Fibroblast of skin of abdomen (primary cell): Measurements from ENCODE around the gene NEK8.
"Not testable (repeated sequence)": the region's sequence is repeated elsewhere in the genome, so short reads cannot be mapped to it uniquely, and the experiment has no call there.

ENCODE experiments used
- DNase-seq: peaks from one replicate; pipeline ENCODE4 v3.0.0-alpha.2; 2013

NEK8 gene

DNA sequence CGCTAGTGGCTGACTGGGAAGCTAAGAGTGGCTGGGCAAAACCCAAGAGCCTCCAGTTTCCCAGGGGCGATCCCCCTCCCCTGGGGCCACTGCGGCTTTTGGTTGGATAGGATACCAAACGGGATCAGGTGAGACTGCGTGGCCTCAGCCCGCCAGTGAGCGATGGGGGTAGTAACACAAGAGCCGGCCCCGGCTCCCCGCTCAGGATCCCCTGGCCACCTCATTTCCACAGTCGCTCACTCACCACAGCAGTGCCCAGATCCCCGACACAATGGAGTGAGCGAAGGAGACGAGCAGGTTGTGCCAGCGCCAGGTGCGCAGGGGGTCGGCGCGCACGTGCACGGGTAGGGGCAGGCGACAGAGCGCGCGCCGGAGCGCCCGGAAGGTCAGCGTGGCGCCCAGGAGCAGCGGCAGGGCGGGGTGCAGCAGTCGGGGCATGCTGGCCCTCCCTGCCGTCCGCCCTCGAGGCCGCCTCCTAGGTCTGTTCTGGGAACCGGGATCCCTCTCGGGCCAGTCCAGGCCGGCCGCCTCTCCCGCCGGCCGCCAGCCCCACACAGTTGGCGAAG, 2.8 kb upstream of the NEK8 start:
- no peak for DNase-seq

DNA sequence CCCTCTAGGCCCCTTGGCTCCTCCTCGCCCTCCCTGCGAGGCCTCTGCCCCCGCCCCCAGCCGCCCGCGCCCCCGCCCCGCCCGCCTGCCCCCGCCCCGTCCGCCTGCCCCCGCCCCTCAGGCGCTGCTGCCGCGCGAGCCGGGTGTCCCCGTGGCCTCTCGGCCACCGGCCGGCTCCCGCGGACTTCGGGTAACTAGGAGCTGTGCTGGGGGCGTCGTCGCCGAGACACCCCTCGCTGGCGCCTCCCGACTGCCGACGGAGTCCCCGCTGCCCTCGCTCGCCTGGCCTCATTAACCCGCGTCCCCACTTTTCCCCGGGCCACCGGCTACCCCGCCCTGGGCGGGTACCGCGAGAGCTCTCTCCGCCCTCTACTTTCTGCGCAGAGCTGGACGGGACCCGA, 2.4 kb upstream of the NEK8 start, which contains the start of gene TLCD1:
TSS of gene TLCD1 (minus strand) at position 8 of the 401 bp plus-strand sequence. CDS start 136 bp downstream, outside the sequence.
- peak; percentile 64 for DNase-seq

DNA sequence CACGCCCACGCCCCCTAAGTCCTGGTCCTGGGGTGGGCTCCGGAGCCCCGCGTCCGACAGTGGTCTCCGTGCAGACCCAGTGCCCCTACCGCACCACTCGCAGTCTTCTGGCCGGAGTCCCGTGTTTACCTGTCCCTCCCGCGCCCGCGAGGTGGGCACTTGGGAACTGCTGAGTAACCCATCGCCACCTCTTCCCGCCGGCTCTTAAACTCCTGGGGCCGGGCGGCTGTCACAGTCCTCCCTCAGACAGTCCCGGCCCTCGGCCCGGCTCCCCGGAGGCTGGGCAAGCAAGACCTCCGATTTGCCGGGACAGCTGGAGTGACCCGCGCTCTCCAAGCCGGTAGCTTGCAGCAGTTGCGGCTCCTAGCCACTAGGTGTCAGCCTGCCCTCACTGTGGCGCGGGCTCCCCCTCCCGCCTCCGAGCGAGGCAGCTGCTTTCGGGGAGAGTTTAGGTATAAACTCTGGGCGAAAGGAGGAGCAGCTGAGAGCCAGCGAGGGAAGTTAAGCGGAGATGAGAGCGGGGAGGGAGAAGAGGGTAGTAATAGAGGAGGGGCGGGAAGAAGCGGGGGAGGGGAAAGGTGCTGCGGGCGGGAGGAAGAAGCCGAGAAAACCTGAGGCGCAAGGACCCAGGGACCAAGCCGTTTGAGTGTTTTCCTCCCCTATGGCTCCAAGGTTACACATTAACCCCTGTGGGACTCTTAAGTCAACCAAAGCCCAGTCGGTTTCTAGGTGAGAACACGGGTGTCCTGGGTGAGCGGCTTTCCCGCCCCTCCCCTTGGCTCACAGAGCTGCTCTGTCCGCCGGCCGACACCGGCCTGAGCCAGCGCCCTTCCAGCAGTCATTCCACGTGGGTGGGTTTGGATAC, 1.7 kb upstream of the NEK8 start:
- DNase-seq, result peak; percentile 93

DNA sequence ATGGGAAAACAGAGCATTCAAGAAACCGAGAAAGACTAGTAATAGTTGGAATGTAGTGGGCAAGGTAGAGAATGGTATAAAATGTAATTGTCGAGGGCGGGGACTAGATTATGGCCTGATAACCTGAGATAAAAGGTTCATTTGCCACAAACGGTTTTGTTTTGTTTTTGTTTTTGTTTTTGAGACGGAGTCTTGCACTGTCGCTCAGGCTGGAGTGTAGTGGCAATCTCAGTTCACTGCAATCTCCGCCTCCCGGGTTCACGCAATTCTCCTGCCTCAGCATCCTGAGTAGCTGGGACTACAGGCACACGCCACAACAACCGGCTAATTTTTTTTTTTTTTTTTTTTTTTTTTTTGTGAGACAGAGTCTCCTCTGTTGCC, 1.4 kb downstream of the NEK8 start:
- no peak for DNase-seq

DNA sequence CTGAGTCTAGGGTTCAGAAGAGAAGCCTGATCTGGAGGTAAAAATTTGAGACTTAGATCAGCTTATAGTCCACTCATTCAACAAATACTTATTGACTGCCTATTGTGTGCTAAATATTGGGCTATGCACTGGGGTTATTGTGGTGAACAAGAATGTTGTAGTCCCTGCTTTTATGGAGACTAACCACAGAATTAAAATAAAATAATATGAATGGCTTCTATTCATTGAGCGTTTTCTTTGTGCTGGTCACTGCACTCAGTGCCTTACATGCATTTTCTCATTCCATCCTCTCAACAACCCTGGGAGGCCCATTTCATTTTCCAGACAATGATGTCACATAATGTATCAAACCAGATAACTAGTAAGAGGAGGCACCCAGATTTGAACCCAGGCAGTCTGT, 4.8 kb downstream of the NEK8 start:
- DNase-seq, result no peak

DNA sequence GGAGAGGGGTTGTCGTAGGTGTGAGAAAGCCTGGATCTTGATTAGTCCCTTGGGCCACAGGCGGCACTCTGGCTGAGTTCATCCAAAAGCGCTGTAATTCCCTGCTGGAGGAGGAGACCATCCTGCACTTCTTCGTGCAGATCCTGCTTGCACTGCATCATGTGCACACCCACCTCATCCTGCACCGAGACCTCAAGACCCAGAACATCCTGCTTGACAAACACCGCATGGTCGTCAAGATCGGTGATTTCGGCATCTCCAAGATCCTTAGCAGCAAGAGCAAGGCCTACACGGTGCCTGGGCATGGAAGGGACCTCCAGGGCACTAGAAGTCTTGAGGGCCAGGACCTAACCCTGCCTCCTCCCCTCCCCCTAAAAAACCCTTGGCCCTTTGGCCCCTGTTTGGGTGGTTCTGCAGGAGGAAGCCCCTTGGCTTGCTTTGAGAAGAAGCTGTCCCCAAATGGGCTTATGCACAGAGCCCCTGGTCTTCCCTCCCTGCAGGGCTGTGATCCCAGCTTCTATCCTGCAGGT, 6.2 kb downstream of the NEK8 start:
- no peak for DNase-seq

DNA sequence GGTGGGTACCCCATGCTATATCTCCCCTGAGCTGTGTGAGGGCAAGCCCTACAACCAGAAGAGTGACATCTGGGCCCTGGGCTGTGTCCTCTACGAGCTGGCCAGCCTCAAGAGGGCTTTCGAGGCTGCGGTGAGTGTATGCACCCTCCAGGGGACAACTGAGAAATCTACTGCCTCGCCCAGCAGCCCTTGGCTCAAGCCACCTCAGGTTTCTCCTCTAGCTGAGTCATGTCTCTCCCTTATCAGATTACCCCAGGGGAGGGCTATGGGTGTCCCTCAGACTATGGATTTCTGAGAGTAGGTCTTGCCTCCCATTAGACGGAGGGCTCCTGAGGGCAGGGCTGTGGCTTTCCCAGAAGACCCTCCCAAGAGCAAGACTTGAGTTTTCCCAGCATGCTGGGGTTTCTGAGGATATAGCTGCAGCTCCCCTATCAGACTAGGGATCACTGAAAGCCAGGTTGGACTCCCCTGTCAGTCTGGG, 6.7 kb downstream of the NEK8 start:
- DNase-seq, result no peak

DNA sequence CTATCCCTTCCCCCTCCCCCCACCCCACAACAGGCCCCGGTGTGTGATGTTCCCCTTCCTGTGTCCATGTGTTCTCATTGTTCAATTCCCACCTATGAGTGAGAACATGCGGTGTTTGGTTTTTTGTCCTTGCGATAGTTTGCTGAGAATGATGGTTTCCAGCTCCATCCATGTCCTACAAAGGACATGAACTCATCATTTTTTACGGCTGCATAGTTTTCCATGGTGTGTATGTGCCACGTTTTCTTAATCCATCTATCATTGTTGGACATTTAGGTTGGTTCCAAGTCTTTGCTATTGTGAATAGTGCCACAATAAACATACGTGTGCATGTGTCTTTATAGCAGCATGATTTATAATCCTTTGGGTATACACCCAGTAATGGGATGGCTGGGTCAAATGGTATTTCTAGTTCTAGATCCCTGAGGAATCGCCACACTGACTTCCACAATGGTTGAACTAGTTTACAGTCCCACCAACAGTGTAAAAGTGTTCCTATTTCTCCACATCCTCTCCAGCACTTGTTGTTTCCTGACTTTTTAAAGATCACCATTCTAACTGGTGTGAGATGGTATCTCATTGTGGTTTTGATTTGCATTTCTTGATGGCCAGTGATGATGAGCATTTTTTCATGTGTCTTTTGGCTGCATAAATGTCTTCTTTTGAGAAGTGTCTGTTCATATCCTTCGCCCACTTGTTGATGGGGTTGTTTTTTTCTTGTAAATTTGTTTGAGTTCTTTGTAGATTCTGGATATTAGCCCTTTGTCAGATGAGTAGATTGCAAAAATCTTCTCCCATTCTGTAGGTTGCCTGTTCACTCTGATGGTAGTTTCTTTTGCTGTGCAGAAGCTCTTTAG, 7.6 kb downstream of the NEK8 start:
- not testable (repeated sequence) for DNase-seq

GRCh38 chr17:28737316-28737715, 8.7 kb downstream of the NEK8 start:
- DNase-seq, result no peak

DNA sequence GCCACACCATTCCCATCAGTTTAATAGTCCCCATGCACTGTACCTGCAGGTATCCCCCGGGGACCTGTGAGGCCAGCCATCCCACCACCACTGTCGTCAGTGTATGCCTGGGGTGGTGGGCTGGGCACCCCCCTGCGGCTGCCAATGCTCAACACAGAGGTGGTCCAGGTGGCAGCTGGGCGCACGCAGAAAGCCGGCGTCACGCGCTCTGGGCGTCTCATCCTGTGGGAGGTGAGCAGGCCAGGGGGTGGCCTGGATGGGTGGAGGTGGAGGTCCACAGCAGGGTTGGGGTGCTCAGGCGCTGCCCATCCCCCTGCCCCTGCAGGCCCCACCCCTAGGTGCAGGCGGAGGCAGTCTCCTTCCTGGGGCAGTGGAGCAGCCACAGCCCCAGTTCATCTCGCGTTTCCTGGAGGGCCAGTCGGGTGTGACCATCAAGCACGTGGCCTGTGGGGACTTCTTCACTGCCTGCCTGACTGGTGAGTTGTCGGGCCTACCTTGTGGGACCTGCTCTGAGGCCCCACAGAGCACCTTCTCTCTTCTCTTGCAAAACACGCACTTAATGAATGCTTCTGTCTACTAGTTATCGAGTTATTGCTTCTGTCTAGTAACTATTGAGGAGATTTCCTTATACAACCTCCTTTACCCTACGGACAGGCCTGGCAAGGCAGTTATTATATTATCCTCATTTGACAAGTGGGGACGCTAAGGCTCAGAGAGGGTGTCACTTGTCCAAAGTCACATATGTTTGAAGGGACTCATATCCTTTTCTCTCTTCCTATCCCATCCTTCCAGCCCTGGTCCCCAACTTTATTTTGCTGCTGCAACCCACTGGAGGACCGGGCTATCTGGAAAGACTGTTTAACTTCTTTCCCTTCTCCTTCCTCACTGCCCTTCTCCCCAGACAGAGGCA, 9.4 kb downstream of the NEK8 start:
- DNase-seq, result no peak

GRCh38 chr17:28738680-28739384, 10.2 kb downstream of the NEK8 start:
- DNase-seq, result no peak

DNA sequence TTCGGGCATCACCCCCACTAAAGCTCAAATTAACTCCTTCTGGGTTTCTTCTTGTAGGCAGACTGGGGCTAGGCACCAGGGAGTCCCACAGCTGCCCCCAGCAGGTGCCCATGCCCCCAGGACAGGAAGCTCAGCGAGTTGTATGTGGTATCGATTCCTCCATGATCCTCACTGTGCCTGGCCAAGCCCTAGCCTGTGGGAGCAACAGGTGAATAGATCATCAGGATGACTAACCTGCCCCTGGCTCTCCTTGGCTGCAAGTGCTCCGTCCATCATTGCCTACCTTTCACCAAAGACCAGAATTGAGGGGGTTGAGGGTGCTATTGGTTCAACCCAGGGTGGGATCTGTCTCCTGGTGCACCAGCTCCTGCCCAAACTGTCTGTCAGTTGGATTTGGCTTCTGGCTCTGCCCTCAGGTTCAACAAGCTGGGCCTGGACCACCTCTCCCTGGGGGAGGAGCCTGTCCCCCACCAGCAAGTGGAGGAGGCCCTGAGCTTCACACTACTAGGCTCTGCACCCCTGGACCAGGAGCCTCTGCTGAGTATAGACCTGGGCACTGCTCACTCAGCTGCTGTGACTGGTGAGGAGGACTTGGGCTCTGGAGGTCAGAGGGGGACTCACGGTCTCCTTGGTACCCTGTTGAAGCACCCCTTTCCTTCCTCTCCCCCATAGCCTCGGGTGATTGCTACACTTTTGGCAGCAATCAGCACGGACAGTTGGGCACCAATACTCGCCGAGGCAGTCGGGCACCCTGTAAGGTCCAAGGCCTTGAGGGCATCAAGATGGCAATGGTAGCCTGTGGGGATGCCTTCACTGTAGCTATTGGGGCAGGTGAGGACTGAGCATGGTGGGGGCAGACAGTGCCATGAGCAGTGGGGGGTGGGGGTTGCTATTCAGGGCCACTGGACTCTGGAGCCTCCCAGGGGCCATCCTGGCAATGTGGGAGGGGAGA, 12.1 kb downstream of the NEK8 start:
- no peak for DNase-seq

DNA sequence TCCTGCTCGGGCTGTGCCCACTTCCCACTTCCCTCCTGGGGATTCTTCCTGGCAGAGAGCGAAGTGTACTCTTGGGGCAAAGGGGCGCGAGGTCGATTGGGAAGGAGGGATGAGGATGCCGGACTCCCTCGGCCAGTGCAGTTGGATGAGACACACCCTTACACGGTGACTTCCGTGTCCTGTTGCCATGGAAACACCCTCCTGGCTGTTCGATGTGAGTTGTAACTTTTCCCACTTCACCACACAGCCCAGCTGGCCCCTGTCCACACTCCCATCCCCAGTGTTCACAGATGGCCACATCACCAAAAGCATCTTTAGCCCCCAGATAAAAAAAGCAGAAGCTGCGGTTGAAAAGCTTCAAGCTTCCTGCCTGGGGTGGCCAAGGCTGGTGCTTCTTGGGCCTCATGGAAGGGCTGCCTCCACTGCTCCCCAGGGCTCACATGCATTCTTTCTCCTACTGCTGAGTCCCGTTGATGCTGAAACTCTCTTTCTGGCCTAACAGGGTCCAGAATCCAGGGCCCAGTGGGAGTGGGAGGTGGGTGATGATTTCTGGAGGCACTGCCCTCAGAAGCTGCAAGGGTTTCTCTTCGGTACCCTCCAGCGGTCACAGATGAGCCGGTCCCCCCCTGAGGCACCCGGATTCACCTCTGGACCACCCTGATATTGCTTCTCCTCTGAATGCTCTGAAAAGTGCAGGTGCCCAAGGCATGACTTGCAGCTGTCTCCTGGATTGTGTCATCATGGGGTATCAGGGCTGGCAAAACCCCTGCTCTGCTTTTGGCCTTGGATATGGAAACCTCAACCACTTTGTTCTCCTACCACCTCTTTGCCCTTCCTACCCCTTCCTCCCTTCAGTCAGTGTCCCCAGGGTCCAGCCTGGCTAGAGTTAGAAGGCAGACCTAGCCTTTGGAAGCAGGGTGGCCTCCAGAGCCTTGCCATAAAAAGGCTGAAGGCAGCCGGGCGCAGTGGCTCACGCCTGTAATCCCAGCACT, 13.1 kb downstream of the NEK8 start:
- no peak for DNase-seq

DNA sequence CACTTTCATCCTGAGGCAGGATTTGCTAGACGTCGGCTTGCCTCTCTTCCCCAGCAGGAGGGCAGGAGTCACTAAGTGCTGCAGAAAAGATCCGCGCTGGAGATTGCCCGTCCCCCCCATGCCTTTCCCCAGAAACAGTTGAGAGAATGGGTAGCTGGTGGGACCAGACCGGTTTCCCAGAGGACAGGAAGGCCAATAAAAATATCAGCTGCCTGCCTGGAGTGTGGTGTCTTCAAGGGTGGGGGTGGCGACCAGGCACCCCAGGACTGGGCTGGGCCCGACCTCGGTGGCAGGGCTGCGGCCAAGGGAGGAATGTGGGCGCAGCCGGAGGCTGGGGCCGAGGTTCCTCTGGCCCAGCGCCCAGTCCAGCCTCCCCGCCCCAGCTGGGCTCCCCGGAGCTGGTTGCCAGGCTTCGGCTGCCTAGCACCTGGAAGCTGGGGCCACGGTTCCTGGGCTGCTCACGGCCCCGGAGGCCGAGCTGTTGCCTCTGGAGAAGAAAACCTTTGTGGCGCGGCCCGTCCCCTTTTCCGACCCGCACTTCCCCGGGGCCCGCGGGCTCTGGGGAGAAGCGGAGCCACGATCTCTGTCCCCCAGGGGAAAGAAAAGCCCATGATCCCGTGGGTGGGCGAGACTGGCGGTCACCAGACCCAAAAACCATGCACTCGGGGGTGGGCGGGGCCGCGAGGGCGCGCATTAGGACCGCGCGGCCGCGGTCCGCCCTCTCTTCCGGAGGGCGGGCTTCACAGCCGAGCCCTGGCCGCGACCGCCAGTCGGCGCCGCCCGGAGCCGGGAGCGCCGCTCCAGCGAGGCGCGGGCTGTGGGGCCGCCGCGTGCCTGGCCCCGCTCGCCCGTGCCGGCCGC, 14.9 kb downstream of the NEK8 start, which contains the start of gene TRAF4:
TSS of gene TRAF4 (plus strand) at position 769 of the 861 bp plus-strand sequence. CDS start 102 bp downstream, outside the sequence.
- peak; percentile 83 for DNase-seq

DNA sequence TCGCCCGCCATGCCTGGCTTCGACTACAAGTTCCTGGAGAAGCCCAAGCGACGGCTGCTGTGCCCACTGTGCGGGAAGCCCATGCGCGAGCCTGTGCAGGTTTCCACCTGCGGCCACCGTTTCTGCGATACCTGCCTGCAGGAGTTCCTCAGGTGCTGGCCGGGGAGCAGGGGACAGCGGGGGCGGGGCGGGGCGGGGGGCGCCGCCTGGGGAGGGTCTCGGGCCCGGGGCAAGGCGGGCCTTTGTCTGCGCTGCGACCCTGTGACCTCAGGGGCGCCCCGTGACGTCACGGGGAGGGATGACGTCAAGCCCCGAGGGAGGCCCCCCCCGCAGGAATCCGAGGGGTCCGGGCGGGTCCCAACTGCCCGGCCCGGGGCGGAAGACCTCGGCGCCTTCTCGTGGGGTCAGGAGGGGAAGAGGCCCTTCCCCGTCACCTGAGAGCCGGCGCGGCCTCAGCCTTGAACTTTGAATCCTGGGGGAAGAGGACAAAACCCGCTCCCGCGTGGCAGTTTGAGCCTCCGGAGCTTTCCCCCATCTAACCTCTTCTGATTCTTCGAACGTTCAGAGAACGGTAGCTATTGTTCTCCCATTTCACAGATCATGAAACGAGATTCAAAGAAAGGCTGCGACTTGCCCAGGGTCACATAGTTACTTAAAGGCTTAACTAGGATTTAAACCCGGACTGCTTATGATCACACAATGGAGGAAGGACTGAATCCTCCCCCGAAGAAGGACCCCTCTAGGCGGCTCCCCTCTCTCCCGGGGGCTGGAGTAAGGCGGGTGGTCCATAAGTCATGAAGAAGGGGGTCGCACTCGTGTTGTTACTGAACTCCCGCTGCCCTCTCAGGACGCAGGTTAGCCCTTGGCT, 15.8 kb downstream of the NEK8 start:
- DNase-seq, result peak; percentile 60
